ENCODE measurements around the gene AGXT.

The AGXT gene

GRCh38 chr2:240836781-240837467 lies 31.7 kb upstream of the AGXT start:
- no peak overlapping the region for H3K27ac ChIP-seq (ENCODE audit: low read depth, low read length, poor library complexity, severe bottlenecking)
- no peak for TF ChIP-seq EZH2 (IDR thresholded peaks at IDR 0.05; ENCODE audit: borderline replicate concordance, low read length)
- TF ChIP-seq, protein P1, sequence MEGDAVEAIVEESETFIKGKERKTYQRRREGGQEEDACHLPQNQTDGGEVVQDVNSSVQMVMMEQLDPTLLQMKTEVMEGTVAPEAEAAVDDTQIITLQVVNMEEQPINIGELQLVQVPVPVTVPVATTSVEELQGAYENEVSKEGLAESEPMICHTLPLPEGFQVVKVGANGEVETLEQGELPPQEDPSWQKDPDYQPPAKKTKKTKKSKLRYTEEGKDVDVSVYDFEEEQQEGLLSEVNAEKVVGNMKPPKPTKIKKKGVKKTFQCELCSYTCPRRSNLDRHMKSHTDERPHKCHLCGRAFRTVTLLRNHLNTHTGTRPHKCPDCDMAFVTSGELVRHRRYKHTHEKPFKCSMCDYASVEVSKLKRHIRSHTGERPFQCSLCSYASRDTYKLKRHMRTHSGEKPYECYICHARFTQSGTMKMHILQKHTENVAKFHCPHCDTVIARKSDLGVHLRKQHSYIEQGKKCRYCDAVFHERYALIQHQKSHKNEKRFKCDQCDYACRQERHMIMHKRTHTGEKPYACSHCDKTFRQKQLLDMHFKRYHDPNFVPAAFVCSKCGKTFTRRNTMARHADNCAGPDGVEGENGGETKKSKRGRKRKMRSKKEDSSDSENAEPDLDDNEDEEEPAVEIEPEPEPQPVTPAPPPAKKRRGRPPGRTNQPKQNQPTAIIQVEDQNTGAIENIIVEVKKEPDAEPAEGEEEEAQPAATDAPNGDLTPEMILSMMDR (IDR thresholded peaks at IDR 0.05; ENCODE audit: low read length) = no peak
- H2AFZ ChIP-seq (ENCODE audit: low read length) = no peak overlapping the region
- H3K4me2 ChIP-seq (ENCODE audit: low read length) = no peak overlapping the region
- peaks cover 4% of the 10 kb centered on the region; the same call in 1 of the 2 replicates for H3K27me3 ChIP-seq (ENCODE audit: insufficient read depth, low read length)
- no peaks in the 10 kb centered on the region for H3K79me2 ChIP-seq (ENCODE audit: insufficient read depth, low read length)
- H3K36me3 ChIP-seq (ENCODE audit: insufficient read depth, low read length) = no peaks in the 10 kb centered on the region
- H3K9me3 ChIP-seq (ENCODE audit: low read length) = no peaks in the 10 kb centered on the region
- no peaks in the 10 kb centered on the region for H3K4me1 ChIP-seq (ENCODE audit: insufficient read depth, low read length, severe bottlenecking)
- H4K20me1 ChIP-seq (ENCODE audit: insufficient read depth, low read length) = no peaks in the 10 kb centered on the region
- H3K4me3 ChIP-seq (ENCODE audit: low read depth, low read length, poor library complexity, severe bottlenecking) = no peak overlapping the region
- no peaks in the 10 kb centered on the region for H3F3A ChIP-seq (ENCODE audit: insufficient read depth, low read length)
- no peaks in the 10 kb centered on the region for H3K9me2 ChIP-seq (ENCODE audit: low read depth, low read length)
- no peak overlapping the region for H3K9ac ChIP-seq (ENCODE audit: low read length)

GRCh38 chr2:240837621-240838020 lies 31.0 kb upstream of the AGXT start:
- no peak overlapping the region for H3K4me3 ChIP-seq (ENCODE audit: low read depth, low read length, poor library complexity, severe bottlenecking)
- no peaks in the 10 kb centered on the region for H4K20me1 ChIP-seq (ENCODE audit: insufficient read depth, low read length)
- no peaks in the 10 kb centered on the region for H3K9me2 ChIP-seq (ENCODE audit: low read depth, low read length)
- no peak overlapping the region for H2AFZ ChIP-seq (ENCODE audit: low read length)
- H3K36me3 ChIP-seq (ENCODE audit: insufficient read depth, low read length) = no peaks in the 10 kb centered on the region
- no peak overlapping the region for H3K4me2 ChIP-seq (ENCODE audit: low read length)
- H3K9me3 ChIP-seq (ENCODE audit: low read length) = no peaks in the 10 kb centered on the region
- no peaks in the 10 kb centered on the region for H3F3A ChIP-seq (ENCODE audit: insufficient read depth, low read length)
- H3K9ac ChIP-seq (ENCODE audit: low read length) = no peak overlapping the region
- H3K27ac ChIP-seq (ENCODE audit: low read depth, low read length, poor library complexity, severe bottlenecking) = no peak overlapping the region
- H3K79me2 ChIP-seq (ENCODE audit: insufficient read depth, low read length) = no peaks in the 10 kb centered on the region
- H3K4me1 ChIP-seq (ENCODE audit: insufficient read depth, low read length, severe bottlenecking) = no peaks in the 10 kb centered on the region
- no peak for TF ChIP-seq EZH2 (IDR thresholded peaks at IDR 0.05; ENCODE audit: borderline replicate concordance, low read length)
- peaks cover 4% of the 10 kb centered on the region; the same call in 1 of the 2 replicates for H3K27me3 ChIP-seq (ENCODE audit: insufficient read depth, low read length)

DNA sequence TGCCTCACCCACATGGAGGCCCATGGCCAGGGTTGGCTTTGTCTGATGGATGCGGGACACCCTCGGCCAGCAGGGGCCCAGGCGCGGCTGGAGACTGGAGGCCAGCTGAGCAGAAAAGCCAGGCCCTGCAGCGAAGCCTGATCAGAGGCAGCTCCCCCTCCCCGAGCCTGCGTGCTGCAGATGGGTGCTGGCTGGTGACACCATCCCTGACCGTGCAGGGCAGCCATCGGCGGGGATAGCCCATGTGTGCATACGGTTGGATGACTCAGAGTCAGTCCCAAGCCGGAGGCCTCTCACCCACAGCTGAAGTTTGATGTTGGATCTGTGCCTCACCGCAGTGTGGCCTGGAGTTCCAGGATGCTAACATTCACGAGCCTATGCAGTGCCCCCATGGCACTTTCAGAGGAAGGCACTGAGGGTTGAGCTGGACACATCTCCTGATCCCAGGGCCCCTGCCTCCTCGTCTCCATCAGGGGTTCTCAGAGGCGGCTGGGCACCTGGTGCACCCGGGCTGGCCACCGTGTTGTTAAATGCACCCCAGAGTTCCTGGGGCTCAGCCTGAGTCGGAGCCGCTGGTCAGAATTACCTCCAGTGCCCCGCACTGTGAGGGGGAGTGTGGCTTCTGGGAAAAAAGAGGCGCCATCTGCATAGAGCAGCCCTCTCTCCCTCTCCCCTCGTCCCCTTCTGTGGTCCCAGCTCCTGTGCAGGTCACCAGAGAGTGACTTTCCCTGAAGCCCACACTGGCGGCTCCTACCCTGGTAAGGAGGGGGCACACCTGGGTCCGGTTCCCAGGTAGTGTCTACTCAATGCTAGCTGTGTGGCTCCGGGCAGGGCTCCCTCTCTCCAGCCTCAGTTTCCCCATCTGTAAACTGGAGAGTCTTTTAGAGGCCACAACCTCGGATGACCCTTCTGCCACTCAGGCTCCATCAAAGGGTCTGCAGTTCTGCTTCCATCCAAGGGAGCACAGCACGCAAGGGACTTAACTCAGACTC lies 29.2 kb upstream of the AGXT start:
- no peak overlapping the region for H3K27ac ChIP-seq (ENCODE audit: low read depth, low read length, poor library complexity, severe bottlenecking)
- H3K9me3 ChIP-seq (ENCODE audit: low read length) = no peaks in the 10 kb centered on the region
- H3K36me3 ChIP-seq (ENCODE audit: insufficient read depth, low read length) = no peaks in the 10 kb centered on the region
- H3K4me1 ChIP-seq (ENCODE audit: insufficient read depth, low read length, severe bottlenecking) = no peaks in the 10 kb centered on the region
- H3K9me2 ChIP-seq (ENCODE audit: low read depth, low read length) = no peaks in the 10 kb centered on the region
- H3K4me3 ChIP-seq (ENCODE audit: low read depth, low read length, poor library complexity, severe bottlenecking) = no peak overlapping the region
- no peaks in the 10 kb centered on the region for H4K20me1 ChIP-seq (ENCODE audit: insufficient read depth, low read length)
- TF ChIP-seq EZH2 (IDR thresholded peaks at IDR 0.05; ENCODE audit: borderline replicate concordance, low read length) = no peak
- TF ChIP-seq, protein P1 (IDR thresholded peaks at IDR 0.05; ENCODE audit: low read length) = no peak
- no peak overlapping the region for H2AFZ ChIP-seq (ENCODE audit: low read length)
- H3K4me2 ChIP-seq (ENCODE audit: low read length) = no peak overlapping the region
- H3K27me3 ChIP-seq (ENCODE audit: insufficient read depth, low read length) = peaks cover 4% of the 10 kb centered on the region; the same call in 1 of the 2 replicates
- no peak overlapping the region for H3K9ac ChIP-seq (ENCODE audit: low read length)
- H3K79me2 ChIP-seq (ENCODE audit: insufficient read depth, low read length) = no peaks in the 10 kb centered on the region
- no peaks in the 10 kb centered on the region for H3F3A ChIP-seq (ENCODE audit: insufficient read depth, low read length)

Measured in OCI-LY1 (cell line).